ENCODE results near the gene OST4.

Gene OST4

DNA sequence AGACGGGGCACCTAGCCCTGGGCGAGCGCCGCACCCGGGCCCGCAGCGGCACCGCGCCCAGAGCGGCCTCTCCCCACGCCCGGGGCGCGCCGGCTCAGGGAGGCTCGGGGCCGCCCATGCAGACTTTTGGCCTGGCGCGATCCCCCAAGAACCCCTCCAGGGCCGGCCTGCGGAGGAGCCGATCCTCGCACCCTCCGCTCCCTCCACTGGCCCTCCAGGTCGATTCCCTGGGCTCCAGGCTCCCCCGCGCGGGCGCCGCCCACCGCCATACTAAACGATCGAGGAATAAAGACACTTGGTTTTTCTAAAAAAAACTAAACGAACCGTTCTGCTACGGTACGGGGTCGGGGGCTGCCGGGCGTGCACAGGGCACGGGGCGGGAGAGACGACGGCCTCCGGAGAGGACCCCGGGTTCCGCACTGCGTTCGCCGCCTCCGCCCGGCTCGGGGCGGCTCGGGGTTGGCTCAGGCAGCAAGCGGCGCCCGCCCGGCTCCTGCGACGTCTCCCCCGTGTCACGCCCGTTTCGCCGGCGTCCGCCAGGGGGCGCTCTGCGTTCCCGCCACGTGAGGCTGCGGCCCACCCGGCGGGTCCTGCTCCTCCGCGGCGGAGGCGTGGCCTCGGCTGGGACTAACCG is 14.8 kb upstream of the OST4 start:
- DNase-seq (ENCODE audit: low spot score in 2 of 2), result peak; percentile 100
- Mint-ChIP-seq H3K4me1 (peaks cover 33% of the 10 kb centered on the region), H3K9me3 (no peaks in the 10 kb centered on the region), H3K27ac (peak overlapping the region; percentile 75), H3K4me3 (peak overlapping the region; percentile 79), H3K36me3 (peaks cover 9% of the 10 kb centered on the region)
- peak; percentile 93 for ATAC-seq

DNA sequence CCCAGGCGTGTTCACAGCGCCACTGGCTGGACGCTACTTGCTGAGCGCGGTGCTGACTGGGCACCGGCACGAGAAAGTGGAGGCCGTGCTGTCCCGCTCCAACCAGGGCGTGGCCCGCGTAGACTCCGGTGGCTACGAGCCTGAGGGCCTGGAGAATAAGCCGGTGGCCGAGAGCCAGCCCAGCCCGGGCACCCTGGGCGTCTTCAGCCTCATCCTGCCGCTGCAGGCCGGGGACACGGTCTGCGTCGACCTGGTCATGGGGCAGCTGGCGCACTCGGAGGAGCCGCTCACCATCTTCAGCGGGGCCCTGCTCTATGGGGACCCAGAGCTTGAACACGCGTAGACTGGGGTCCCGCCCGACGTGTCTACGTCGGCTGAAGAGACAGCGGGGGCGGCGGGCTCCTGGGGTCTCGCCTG is 14.2 kb upstream of the OST4 start:
- Mint-ChIP-seq H3K9me3 (no peaks in the 10 kb centered on the region), H3K36me3 (peaks cover 15% of the 10 kb centered on the region), H3K4me1 (peaks cover 38% of the 10 kb centered on the region), H3K4me3 (peak overlapping the region; percentile 79), H3K27ac (peak overlapping the region; percentile 75)
- peak; percentile 8 for ATAC-seq
- DNase-seq (ENCODE audit: low spot score in 2 of 2), result peak; percentile 29 to 76

DNA sequence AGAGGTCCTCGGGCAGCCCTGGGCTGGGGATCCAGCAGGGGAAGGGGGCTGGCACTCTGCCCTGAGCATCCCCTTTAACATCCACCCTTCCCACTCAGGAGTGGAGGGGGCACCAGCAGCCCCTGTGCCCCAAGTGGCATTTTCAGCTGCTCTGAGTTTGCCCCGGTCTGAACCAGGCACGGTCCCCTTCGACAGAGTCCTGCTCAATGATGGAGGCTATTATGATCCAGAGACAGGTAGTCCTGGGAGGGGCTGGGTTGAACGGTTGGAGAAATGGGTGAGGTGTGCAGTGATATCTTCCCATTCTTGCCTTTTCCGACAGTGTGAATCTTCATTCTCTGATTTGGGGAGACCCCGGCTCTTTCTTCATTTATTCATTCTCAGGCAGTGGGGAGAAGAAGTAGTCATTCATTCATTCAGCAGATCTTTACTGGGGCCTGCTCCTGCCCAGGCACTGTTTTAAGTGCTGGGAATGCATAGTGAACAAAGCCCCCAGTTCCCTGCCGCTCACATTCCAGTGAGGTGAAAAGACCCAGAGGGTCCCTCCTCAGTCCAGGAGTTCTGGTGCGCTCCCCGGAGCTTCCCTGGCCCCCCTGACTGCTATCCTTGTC is 13.7 kb upstream of the OST4 start:
- no peak for DNase-seq (ENCODE audit: low spot score in 2 of 2)
- Mint-ChIP-seq H3K36me3 (peaks cover 17% of the 10 kb centered on the region), H3K27ac (peak overlapping the region; percentile 75), H3K4me1 (peaks cover 43% of the 10 kb centered on the region), H3K4me3 (peak overlapping the region; percentile 79), H3K9me3 (no peaks in the 10 kb centered on the region)
- ATAC-seq, result no peak

DNA sequence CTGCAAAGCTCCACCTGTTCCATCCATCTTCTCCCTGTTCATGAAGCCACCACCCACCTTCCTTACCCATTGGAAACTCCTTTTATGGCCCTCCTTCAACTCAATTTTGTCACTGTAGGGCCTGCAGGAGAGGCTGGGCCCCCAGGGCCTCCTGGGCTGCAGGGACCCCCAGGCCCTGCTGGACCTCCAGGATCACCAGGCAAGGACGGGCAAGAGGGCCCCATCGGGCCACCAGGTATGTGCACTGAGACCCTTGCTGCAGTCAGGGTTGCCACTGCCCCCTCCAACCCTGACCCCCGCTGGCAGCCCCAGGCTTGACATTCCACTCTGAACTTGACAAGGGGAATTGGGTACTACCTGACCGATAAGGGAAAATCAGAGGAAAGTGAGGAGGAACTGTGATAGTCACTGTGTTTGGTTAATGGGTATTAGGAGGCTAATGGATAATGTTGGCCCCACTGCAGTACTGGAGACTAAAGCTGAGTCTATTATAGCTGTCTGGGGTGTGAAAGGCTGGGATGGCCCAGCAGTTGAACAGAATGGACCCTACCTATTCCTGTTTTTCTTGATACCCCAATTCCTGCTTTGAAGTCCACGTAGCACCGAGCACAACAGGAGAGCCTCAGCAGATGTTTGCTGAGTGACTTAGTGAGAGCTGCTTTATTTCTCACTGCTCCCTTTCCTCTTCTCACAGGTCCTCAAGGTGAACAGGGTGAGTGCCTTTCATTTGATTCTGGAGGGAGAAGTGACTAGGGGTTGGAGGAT is 13.0 kb upstream of the OST4 start:
- no peaks in the 10 kb centered on the region for H3K9me3 Mint-ChIP-seq
- no peak for DNase-seq (ENCODE audit: low spot score in 2 of 2)
- no peak for ATAC-seq
- H3K36me3 Mint-ChIP-seq, result peaks cover 17% of the 10 kb centered on the region
- no peak overlapping the region for H3K27ac Mint-ChIP-seq
- peaks cover 47% of the 10 kb centered on the region for H3K4me1 Mint-ChIP-seq
- peak overlapping the region; percentile 79 for H3K4me3 Mint-ChIP-seq

DNA sequence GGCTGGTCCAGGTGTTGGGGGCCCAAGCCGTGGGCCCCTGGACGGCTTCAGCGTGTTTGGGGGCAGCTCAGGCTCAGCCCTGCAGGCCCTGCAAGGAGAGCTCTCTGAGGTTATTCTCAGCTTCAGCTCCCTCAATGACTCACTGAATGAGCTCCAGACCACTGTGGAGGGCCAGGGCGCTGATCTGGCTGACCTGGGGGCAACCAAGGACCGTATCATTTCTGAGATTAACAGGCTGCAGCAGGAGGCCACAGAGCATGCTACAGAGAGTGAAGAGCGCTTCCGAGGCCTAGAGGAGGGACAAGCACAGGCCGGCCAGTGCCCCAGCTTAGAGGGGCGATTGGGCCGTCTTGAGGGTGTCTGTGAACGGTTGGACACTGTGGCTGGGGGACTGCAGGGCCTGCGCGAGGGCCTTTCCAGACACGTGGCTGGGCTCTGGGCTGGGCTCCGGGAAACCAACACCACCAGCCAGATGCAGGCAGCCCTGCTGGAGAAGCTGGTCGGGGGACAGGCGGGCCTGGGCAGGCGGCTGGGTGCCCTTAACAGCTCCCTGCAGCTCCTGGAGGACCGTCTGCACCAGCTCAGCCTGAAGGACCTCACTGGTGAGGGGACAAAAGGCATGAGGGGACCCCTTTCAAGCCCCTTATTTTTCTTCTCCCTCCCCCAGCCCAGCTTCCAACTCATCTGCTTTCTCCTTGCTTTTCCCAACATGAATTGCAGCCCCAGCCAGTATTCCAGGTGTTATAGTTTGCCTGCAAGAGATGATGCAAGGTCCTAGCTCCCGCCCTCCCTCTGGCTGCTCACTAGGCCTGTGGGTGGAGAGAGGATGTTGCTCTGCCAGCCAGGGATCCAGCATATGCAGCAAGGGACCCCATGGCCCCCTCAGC is 12.2 kb upstream of the OST4 start:
- Mint-ChIP-seq H3K4me3 (peak overlapping the region; percentile 23), H3K4me1 (peaks cover 47% of the 10 kb centered on the region), H3K9me3 (no peaks in the 10 kb centered on the region), H3K36me3 (peaks cover 17% of the 10 kb centered on the region), H3K27ac (no peak overlapping the region)
- no peak for DNase-seq (ENCODE audit: low spot score in 2 of 2)
- ATAC-seq, result no peak

DNA sequence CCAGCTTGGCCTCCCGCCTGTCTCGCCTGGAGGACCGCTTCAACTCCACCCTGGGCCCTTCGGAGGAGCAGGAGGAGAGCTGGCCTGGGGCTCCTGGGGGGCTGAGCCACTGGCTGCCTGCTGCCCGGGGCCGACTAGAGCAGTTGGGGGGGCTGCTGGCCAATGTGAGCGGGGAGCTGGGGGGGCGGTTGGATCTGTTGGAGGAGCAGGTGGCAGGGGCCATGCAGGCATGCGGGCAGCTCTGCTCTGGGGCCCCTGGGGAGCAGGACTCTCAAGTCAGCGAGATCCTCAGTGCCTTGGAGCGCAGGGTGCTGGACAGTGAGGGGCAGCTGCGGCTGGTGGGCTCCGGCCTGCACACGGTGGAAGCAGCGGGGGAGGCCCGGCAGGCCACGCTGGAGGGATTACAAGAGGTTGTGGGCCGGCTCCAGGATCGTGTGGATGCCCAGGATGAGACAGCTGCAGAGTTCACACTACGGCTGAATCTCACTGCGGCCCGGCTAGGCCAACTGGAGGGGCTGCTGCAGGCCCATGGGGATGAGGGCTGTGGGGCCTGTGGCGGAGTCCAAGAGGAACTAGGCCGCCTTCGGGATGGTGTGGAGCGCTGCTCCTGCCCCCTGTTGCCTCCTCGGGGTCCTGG is 11.4 kb upstream of the OST4 start:
- Mint-ChIP-seq H3K4me1 (peaks cover 47% of the 10 kb centered on the region), H3K9me3 (no peaks in the 10 kb centered on the region), H3K36me3 (peaks cover 17% of the 10 kb centered on the region), H3K27ac (no peak overlapping the region), H3K4me3 (peak overlapping the region; percentile 23)
- ATAC-seq, result no peak
- no peak for DNase-seq (ENCODE audit: low spot score in 2 of 2)

DNA sequence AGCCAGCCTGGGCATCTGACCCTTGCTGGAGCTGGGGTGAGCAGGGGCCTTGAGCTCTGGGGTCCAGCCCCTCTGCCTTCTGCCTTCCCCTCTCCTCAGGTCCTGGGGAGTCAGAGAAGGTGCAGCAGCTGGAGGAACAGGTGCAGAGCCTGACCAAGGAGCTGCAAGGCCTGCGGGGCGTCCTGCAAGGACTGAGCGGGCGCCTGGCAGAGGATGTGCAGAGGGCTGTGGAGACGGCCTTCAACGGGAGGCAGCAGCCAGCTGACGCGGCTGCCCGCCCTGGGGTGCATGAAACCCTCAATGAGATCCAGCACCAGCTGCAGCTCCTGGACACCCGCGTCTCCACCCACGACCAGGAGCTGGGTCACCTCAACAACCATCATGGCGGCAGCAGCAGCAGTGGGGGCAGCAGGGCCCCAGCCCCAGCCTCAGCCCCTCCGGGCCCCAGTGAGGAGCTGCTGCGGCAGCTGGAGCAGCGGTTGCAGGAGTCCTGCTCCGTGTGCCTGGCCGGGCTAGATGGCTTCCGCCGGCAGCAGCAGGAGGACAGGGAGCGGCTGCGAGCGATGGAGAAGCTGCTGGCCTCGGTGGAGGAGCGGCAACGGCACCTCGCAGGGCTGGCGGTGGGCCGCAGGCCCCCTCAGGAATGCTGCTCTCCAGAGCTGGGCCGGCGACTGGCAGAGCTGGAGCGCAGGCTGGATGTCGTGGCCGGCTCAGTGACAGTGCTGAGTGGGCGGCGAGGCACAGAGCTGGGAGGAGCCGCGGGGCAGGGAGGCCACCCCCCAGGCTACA is 10.7 kb upstream of the OST4 start:
- Mint-ChIP-seq H3K4me1 (peaks cover 45% of the 10 kb centered on the region), H3K4me3 (peak overlapping the region; percentile 73), H3K27ac (peak overlapping the region; percentile 95), H3K9me3 (no peaks in the 10 kb centered on the region), H3K36me3 (peaks cover 17% of the 10 kb centered on the region)
- ATAC-seq, result no peak
- DNase-seq (ENCODE audit: low spot score in 2 of 2), result no peak

DNA sequence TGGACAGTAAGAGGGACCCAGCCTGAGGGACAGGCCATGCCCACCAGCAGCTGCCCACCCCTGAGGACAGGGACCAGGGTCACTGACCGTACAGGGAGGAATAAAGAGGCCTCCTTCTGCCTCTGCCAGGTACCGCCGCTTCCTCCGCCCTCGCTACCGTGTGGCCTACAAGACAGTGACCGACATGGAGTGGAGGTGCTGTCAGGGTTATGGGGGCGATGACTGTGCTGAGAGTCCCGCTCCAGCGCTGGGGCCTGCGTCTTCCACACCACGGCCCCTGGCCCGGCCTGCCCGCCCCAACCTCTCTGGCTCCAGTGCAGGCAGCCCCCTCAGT is 9.1 kb upstream of the OST4 start:
- no peak for DNase-seq (ENCODE audit: low spot score in 2 of 2)
- H3K4me1 Mint-ChIP-seq, result peaks cover 50% of the 10 kb centered on the region
- H3K36me3 Mint-ChIP-seq, result peaks cover 11% of the 10 kb centered on the region
- H3K9me3 Mint-ChIP-seq, result no peaks in the 10 kb centered on the region
- H3K27ac Mint-ChIP-seq, result peak overlapping the region; percentile 95
- peak overlapping the region; percentile 73 for H3K4me3 Mint-ChIP-seq
- ATAC-seq, result no peak

DNA sequence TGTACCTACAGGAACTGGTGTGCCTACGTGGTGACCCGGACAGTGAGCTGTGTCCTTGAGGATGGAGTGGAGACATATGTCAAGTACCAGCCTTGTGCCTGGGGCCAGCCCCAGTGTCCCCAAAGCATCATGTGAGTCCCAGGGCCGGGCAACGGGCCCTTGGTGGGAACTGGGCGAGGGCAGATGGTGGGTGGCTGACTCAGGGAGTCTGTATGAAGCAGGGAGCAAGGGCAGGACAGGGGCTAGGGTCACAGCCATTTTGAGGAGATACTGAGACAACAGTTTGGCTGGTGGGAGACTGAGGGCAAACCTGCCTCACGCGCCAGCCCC is 8.7 kb upstream of the OST4 start:
- ATAC-seq, result no peak
- no peak for DNase-seq (ENCODE audit: low spot score in 2 of 2)
- H3K9me3 Mint-ChIP-seq, result no peaks in the 10 kb centered on the region
- H3K27ac Mint-ChIP-seq, result peak overlapping the region; percentile 95
- H3K4me3 Mint-ChIP-seq, result no peak overlapping the region
- peaks cover 50% of the 10 kb centered on the region for H3K4me1 Mint-ChIP-seq
- H3K36me3 Mint-ChIP-seq, result peaks cover 11% of the 10 kb centered on the region

DNA sequence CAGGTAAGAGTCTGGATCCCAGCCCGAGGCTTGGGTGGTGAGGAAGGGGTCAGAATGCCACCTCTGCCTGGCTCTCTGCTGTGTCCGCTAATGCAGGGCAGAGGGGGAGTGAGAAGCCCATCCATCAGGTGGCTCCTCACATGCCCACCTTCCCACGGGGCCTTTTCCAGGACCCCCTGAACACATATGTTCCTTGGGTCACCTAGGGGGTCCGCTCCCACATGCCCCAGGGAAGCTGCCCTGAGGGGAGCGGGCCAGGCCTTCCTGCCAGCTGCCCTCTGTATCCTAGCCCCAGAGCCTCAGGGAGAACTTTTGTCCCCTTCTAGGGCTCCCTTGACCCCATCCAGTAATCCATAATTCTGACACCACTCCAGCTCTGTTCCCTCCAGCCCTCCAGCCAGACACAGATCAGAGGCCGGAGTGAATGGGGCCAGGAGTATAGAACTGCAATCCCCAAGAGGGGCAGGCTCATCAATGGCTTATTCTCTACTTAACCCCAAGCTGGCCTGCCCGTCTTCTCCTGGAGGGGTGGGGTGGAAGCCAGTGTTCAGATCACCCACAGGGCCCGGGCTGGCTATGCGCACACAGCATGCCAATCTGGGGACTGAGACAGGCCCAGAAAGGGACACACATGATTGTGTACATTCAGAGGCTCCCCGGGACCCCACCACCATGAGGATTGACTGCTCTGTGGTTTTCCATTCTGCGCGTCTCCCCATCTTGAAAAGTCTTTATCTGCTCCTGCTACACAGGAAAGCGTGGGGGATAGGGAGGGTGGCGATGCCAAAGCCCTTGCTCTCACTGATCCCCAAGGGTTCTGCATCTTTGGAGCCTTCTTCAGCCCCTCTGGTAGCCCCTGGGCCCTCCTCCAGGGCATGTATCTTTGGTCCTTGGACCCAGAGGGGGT is 8.0 kb upstream of the OST4 start:
- Mint-ChIP-seq H3K9me3 (no peaks in the 10 kb centered on the region), H3K36me3 (peaks cover 11% of the 10 kb centered on the region), H3K4me1 (peaks cover 53% of the 10 kb centered on the region), H3K27ac (peak overlapping the region; percentile 95), H3K4me3 (no peak overlapping the region)
- ATAC-seq (no peak), DNase-seq (ENCODE audit: low spot score in 2 of 2) (no peak)

DNA sequence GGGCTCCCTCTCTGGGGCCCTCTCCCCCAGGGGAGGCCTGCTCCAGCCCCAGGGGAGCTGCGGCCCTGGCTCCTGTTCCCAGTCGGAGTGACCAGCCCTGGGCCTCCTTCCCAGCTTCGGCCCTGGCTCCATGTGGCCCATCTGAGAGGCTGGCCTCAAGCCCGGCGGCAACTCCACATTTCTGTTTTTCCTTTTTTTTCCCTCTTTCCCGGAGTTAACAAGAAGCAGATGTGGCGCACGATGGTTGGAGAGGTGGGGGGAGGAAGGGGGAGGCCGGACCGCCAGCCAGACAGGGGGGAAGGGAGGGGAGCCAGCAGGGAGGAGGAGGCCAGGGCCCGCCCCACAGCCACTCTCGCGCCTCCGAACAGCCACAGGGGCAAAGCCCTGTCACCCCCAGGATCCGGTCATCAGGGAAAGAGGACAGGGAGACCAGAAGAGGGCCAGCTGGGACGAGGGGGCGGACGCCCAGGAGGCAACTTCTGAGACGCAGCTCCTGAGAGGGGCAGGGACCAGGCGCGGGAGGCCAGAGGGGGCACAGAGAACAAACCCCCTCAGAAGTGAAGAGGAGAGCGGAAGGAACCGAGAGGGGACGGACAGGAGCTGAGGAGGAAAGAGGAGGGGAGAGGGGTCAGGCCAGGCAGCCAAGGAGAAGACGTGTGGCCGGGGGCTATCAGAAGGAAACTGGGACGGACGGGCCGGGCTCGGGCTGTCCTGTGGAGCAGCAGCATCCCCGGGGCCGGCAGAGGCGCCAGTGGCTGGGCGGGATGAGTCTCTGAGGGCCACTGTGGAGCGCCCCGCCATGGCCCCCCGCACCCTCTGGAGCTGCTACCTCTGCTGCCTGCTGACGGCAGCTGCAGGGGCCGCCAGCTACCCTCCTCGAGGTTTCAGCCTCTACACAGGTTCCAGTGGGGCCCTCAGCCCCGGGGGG is 7.1 kb upstream of the OST4 start, which contains the start of gene EMILIN1:
TSS of gene EMILIN1 (plus strand) at position 349 of the 928 bp plus-strand sequence. CDS start at position 800, 451 bp downstream.
- Mint-ChIP-seq H3K4me1 (peaks cover 58% of the 10 kb centered on the region), H3K4me3 (no peak within 1 kb of the TSS), H3K27ac (peak within 1 kb of the TSS; percentile 71), H3K36me3 (peaks cover 11% of the 10 kb centered on the region), H3K9me3 (no peaks in the 10 kb centered on the region)
- no peak for DNase-seq (ENCODE audit: low spot score in 2 of 2)
- ATAC-seq, result no peak

DNA sequence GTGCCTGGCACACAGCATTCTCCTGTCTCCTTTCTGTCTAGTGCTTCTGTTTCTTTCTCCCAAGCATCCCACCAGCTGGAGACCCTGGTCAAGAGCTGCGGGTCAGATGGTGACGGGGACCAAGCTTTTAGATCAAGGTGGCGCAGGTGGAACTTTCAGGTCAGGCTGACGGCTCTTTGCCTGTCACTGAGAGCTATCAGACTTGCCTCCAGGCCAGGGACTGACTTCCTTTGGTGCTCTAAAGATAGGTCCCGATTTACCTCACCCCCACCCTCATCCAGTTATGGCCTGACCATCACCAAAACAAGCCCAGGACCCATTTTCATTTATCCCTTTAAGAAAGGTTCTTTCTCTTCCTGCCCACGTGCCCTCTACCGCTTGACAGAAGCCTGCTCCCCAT is 5.8 kb upstream of the OST4 start:
- peaks cover 11% of the 10 kb centered on the region for H3K36me3 Mint-ChIP-seq
- H3K4me3 Mint-ChIP-seq, result no peak overlapping the region
- peak overlapping the region; percentile 71 for H3K27ac Mint-ChIP-seq
- peaks cover 65% of the 10 kb centered on the region for H3K4me1 Mint-ChIP-seq
- DNase-seq (ENCODE audit: low spot score in 2 of 2) (no peak), ATAC-seq (no peak)
- H3K9me3 Mint-ChIP-seq, result no peaks in the 10 kb centered on the region

DNA sequence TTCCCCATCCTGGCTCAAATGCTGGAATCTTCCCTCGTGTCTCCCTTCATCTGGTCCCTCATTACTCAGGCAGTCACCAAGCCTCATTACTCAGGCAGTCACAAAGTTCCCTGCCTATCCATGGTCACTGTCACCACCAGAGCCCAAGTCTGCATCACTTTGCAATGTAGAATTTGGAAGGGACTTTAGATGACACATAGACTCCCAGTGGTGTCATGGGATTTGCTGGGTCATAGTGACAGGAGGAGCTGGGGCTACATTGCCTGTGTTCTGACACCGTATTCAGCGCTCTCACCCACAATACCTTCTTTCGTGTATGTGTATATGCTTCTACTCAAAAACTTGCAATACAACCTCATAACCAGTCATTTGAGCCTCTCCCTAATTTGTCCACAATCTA is 4.9 kb upstream of the OST4 start:
- DNase-seq (ENCODE audit: low spot score in 2 of 2) (no peak), ATAC-seq (no peak)
- H3K27ac Mint-ChIP-seq, result peak overlapping the region; percentile 71
- H3K4me3 Mint-ChIP-seq, result no peak overlapping the region
- H3K9me3 Mint-ChIP-seq, result no peaks in the 10 kb centered on the region
- peaks cover 9% of the 10 kb centered on the region for H3K36me3 Mint-ChIP-seq
- H3K4me1 Mint-ChIP-seq, result peaks cover 63% of the 10 kb centered on the region
